BLaER1 treated with 17β-estradiol and CSF1 and Interleukin-3, amounts not matched to agents 10 nM and 100 nM (cell line): ENCODE data around the gene MED1.

Source experiments
- H3K27ac ChIP-seq, 11 experiments: shearing (Covaris generic); formaldehyde crosslinking; 2 replicates each; pipeline ENCODE4 v1.8.1; 2022
- H3K27me3 ChIP-seq, 11 experiments: shearing (Covaris generic); formaldehyde crosslinking; 2 replicates each; pipeline ENCODE4 v1.8.1; 2022
- H3K36me3 ChIP-seq, 11 experiments: shearing (Covaris generic); formaldehyde crosslinking; 2 replicates each; pipeline ENCODE4 v1.8.1; 2022
- H3K4me1 ChIP-seq, 10 experiments: shearing (Covaris generic); formaldehyde crosslinking; 2 replicates each; pipeline ENCODE4 v1.8.1; 2022
- H3K4me2 ChIP-seq, 11 experiments: shearing (Covaris generic); formaldehyde crosslinking; 2 replicates each; pipeline ENCODE4 v1.8.1; 2022
- H3K4me3 ChIP-seq, 10 experiments: shearing (Covaris generic); formaldehyde crosslinking; 2 replicates each; pipeline ENCODE4 v1.8.1; 2022
- H3K9ac ChIP-seq, 11 experiments: shearing (Covaris generic); formaldehyde crosslinking; 2 replicates each; pipeline ENCODE4 v1.8.1; 2022
- H3K9me3 ChIP-seq, 11 experiments: shearing (Covaris generic); formaldehyde crosslinking; replicated peaks in 1 of 11; 2 replicates each; pipeline ENCODE4 v1.8.1; 2022
- H4K20me1 ChIP-seq, 11 experiments: shearing (Covaris generic); formaldehyde crosslinking; 2 replicates each; pipeline ENCODE4 v1.8.1; 2022
- Cebpa-rat ChIP-seq, 11 experiments: shearing (Covaris generic); IDR thresholded peaks; 2 replicates each; pipeline ENCODE4 v1.8.1; 2022

Gene MED1

DNA sequence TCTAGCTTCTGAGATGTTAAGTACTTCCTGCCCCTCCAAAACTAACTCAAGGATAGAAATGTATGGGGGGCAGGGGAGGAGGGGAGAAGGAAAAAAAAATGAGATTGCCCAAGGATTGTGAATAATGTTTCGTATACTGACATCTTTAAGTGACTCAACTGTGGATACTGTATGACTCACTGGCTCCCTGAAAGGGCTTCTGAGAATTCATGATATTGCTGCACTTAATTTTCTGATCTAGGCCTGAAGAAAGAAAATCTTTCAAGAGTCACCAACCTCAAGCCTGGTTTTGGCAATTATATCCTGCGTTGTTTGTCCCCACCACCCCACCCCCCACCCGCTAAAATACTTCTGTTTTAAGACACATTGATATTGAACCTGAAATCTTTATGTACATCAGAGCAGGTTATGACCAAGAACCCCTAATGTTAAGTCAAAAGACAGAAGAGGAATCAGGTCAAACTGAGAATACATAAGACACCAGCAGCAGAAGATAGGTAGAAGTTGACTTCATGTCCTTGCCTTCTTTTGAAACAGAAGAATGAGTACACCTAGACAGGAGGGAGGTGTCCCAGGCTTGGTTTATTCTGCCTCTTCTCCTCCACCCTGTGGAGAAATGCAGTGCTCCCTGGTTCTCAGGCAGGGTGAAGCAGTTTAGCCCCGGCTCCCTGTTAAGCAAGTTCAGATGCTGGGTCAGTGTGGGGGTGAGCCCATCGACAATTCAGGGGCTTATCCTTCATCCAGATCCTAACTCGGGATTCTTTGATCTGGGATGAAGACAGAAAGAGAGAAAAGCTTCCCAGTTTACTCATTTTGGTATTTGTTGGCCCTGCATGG, 46.3 kb downstream of the MED1 start:
- H4K20me1 ChIP-seq: peaks cover 18 to 50% (median 35%) of the 10 kb centered on the region in 11 experiments; a peak in 17 of 22 replicates
- H3K4me1 ChIP-seq: peaks cover 11 to 61% (median 27%) of the 10 kb centered on the region in 10 experiments
- TF ChIP-seq Cebpa-rat (IDR thresholded peaks at IDR 0.05): peak in 1 of 11 experiments; percentile 39; a peak in 1 of 22 replicates
- peak overlapping the region in 5 of 11 experiments; percentile 11 to 72 (median 55); a peak in 7 of 22 replicates for H3K4me2 ChIP-seq
- no peaks in the 10 kb centered on the region for H3K9me3 ChIP-seq
- no peaks in the 10 kb centered on the region for H3K27me3 ChIP-seq
- peaks cover 39 to 52% (median 47%) of the 10 kb centered on the region in 11 experiments for H3K36me3 ChIP-seq
- H3K9ac ChIP-seq: peak overlapping the region in 9 of 11 experiments; percentile 12 to 66 (median 54); a peak in 15 of 22 replicates
- no peak overlapping the region for H3K4me3 ChIP-seq
- H3K27ac ChIP-seq: peak overlapping the region in 10 of 11 experiments; percentile 10 to 80 (median 55); a peak in 17 of 22 replicates

DNA sequence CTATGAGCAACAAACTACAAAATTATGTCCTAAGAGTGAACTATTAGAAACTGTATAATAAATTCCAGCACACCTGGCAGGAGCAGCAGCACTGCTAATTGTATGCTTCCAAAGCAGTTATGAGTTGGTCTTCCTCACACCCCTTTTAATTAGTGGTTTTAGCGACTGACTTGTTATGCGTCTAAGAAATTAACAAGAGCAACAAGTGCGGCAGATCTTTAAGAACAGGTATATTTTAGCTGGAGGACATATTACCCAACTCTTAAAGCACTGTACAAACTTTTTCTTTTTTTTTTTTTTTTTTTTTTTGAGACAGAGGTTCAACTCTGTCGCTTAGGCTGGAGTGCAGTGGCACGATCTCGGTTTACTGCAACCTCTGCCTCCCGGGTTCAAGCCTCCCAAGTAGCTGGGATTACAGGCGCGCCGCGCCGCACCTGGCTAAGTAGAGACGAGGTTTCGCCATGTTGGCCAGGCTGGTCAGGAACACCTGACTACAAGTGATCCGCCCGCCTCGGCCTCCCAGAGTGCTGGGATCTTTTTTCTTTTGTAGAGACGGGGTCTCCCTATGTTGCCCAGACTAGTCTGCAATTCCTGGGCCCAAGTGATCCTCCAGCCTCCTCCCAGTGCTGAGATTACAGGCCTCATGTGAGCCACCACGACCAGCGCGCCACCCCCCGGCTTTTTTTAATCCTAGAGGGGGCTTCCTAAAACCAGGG, 48.0 kb downstream of the MED1 start:
- H3K27ac ChIP-seq: peak overlapping the region in 3 of 11 experiments; percentile 17 to 80 (median 23); a peak in 4 of 22 replicates
- TF ChIP-seq Cebpa-rat (IDR thresholded peaks at IDR 0.05): no peak
- peaks cover 15 to 62% (median 30%) of the 10 kb centered on the region in 10 experiments for H3K4me1 ChIP-seq
- H3K4me3 ChIP-seq: peak overlapping the region in 6 of 10 experiments; percentile 88 to 100 (median 92); a peak in 7 of 20 replicates
- H4K20me1 ChIP-seq: peaks cover 14 to 51% (median 37%) of the 10 kb centered on the region in 11 experiments; a peak in 16 of 22 replicates
- no peaks in the 10 kb centered on the region for H3K9me3 ChIP-seq
- H3K9ac ChIP-seq: peak overlapping the region in 1 of 11 experiments; percentile 96; a peak in 2 of 22 replicates
- peaks cover 22 to 35% (median 29%) of the 10 kb centered on the region in 11 experiments for H3K36me3 ChIP-seq
- H3K27me3 ChIP-seq: no peaks in the 10 kb centered on the region
- peak overlapping the region; percentile 29 to 98 (median 72); a peak in 18 of 22 replicates for H3K4me2 ChIP-seq

DNA sequence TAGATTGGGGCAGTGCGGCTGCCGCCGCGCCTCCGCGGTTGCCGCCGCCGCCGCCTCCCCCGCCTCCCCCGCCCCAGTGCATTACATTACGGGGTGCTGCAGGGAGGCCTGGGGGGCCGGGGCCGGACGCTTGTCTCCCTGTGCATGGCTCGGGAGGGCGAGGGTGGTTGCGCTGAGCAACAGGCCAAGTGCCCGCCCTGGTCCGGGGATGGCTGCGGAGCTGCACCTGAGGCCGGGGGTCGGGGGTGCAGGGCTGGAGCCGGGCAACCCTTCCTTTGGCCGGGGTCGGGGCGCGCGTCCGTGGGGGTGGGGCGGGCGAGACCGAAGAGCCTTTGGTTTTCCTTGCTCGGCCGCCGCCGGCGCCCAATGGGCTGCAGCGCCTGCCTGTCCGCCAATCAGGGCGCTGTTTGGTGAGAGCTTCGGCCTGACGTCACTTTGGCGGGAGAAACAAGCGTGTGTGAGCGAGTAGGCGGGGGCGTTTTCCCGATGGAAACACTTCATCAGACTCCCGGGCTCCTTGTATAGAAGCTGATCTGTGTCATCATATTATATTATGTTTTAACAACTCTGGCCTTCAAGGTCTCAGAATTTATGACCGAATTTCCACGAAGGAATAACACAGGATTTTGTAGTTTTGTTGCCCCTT, 48.7 kb downstream of the MED1 start:
- Histone ChIP-seq H3K27ac (peak overlapping the region; percentile 82 to 97 (median 89); a peak in 20 of 22 replicates), H3K27me3 (no peaks in the 10 kb centered on the region), H3K9ac (peak overlapping the region; percentile 89 to 98 (median 96))

DNA sequence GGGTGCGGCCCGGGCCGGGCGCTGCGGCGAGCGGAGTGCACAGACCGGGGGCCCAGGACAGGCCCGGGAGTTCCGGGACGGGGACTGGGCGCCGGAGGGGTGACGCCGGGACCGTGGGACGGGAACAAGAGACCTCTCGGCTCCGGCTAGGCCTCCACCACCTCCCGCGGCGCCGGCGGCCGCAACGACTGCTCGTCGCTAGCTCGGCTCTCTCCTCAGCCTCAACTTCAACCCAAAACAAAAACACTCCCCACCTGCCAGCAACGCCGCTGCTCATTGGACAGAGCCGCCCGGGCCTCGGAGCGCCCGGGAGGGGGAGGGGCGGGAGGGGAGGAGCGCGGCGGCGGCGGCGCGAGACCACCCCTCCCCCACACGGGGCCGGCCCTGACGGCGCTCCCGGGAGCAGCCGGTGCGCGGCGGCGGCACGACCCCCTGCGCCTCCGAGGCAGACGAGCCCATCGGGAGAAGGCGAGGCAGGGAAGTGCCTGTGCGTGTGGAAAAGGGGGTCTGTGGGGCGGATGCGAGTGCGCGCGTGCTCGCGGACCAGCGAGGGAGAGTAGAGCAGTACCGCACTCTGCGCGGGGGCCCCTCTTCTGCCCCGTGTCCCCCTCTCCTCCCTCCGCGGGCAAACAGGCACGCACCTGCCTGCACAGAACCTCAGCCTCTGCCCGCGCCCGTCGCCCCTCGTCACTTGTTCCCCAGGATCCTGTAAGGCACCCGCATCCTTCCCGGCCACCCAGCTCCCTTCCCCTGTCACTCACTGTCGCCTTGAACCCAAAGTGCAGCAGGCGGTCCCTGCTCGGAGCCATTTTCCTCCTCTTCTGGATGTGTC, 49.4 kb downstream of the MED1 start, which contains the start of gene FBXL20:
TSS of gene FBXL20 (minus strand) at position 215 of the 832 bp plus-strand sequence. CDS start 224 bp downstream, outside the sequence.
- H4K20me1 ChIP-seq: peaks cover 10 to 53% (median 38%) of the 10 kb centered on the region in 11 experiments; a peak in 15 of 22 replicates
- peaks cover 10 to 20% (median 17%) of the 10 kb centered on the region in 11 experiments; a peak in 20 of 22 replicates for H3K36me3 ChIP-seq
- H3K4me2 ChIP-seq: peak within 1 kb of the TSS; percentile 85 to 99 (median 95)
- peaks cover 15 to 53% (median 30%) of the 10 kb centered on the region in 10 experiments for H3K4me1 ChIP-seq
- peak within 1 kb of the TSS; percentile 88 to 100 (median 95) for H3K4me3 ChIP-seq
- no peaks in the 10 kb centered on the region for H3K27me3 ChIP-seq
- H3K9me3 ChIP-seq: no peaks in the 10 kb centered on the region
- no peak for TF ChIP-seq Cebpa-rat (IDR thresholded peaks at IDR 0.05)
- peak within 1 kb of the TSS; percentile 82 to 97 (median 89) for H3K27ac ChIP-seq
- peak within 1 kb of the TSS; percentile 89 to 98 (median 96) for H3K9ac ChIP-seq

More for the DNA sequence above, 48.7 kb downstream of the MED1 start:
- Histone ChIP-seq H3K4me1 (peaks cover 15 to 59% (median 30%) of the 10 kb centered on the region in 10 experiments), H4K20me1 (peaks cover 10 to 46% (median 40%) of the 10 kb centered on the region in 11 experiments; a peak in 15 of 22 replicates), H3K36me3 (peaks cover 15 to 28% (median 23%) of the 10 kb centered on the region in 11 experiments), H3K9me3 (no peaks in the 10 kb centered on the region), H3K4me2 (peak overlapping the region; percentile 41 to 98 (median 82)), H3K4me3 (peak overlapping the region; percentile 88 to 100 (median 95))
- no peak for TF ChIP-seq Cebpa-rat (IDR thresholded peaks at IDR 0.05)

DNA sequence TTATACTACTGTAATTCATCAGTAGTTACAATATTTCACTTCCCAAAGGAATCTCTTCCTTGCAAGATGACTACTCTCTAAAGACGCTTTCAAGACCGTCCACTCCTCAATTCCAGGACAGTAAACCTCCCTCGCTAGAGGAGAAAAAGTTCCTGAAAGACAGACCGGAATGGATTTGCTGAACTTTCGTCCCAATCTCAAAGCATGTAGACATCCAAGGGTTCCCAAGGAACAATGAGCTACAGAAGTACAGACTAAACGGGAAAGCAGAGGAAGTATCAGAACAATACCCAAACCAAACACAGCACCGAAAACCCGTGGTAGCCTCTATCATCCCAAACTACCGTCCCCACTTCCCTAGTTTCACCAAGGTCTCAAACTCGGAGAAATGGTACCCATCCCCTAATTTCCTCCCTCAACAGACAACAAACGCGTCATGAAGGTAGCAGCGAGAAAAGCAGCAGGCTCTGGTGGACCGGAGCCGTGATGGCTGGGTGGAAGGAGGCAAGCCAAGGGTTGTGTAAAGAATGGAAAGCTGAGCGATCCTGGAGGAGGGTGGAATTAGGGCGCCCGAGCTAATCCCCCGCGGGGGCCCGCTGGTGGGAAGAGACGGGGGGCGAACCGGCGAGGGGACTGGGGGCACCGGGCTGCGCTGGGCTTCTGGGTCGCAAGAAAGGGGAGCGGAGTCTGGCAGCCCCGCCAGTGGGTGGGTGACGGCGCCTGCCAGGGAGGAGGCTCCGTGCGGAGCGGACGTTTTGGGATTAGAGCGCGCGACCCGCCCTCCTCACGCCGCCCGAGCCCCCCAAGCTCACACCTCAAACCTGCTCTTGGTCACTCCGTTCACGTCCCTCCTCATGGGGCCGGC, 50.3 kb downstream of the MED1 start:
- Histone ChIP-seq H3K9me3 (no peaks in the 10 kb centered on the region), H4K20me1 (peaks cover 10 to 61% (median 40%) of the 10 kb centered on the region in 11 experiments; a peak in 16 of 22 replicates), H3K4me3 (peak overlapping the region; percentile 88 to 100 (median 95)), H3K4me2 (peak overlapping the region; percentile 85 to 99 (median 95)), H3K4me1 (peaks cover 15 to 44% (median 30%) of the 10 kb centered on the region in 10 experiments), H3K27me3 (no peaks in the 10 kb centered on the region), H3K36me3 (peaks cover 2 to 12% (median 8%) of the 10 kb centered on the region in 11 experiments; a peak in 16 of 22 replicates), H3K9ac (peak overlapping the region; percentile 89 to 98 (median 96)), H3K27ac (peak overlapping the region; percentile 82 to 97 (median 89))
- no peak for TF ChIP-seq Cebpa-rat (IDR thresholded peaks at IDR 0.05)

DNA sequence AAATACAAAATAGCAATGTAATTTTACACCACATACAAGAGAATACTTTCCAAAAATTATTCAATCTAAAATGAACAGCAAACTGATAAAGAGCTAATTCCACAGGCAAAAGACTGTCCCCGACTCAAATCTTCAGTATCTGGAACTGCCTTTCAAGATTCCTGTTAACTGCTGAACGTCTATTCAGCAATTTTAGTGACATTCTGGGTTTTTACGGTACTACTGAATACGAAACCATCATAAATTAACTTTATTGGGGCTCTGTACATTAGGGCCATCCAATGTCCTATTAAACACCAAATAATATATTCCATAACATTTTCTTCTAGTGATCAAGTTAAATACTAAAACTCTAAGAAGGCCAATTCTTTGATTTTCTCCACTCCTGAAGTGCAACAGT, 51.3 kb downstream of the MED1 start:
- H3K9ac ChIP-seq: peak overlapping the region in 9 of 11 experiments; percentile 94 to 98 (median 96); a peak in 8 of 22 replicates
- H3K4me3 ChIP-seq: peak overlapping the region in 4 of 10 experiments; percentile 89 to 100 (median 98); a peak in 5 of 20 replicates
- no peaks in the 10 kb centered on the region for H3K27me3 ChIP-seq
- no peaks in the 10 kb centered on the region for H3K9me3 ChIP-seq
- no peak overlapping the region for H3K27ac ChIP-seq
- peaks cover 15 to 34% (median 24%) of the 10 kb centered on the region in 10 experiments for H3K4me1 ChIP-seq
- H3K36me3 ChIP-seq: peaks cover 0 to 2% (median 0%) of the 10 kb centered on the region in 11 experiments; a peak in 5 of 22 replicates
- TF ChIP-seq Cebpa-rat (IDR thresholded peaks at IDR 0.05): no peak
- peaks cover 10 to 71% (median 37%) of the 10 kb centered on the region in 11 experiments; a peak in 15 of 22 replicates for H4K20me1 ChIP-seq
- peak overlapping the region; percentile 85 to 99 (median 95); a peak in 19 of 22 replicates for H3K4me2 ChIP-seq
